B cell (primary cell): ENCODE measurements around the gene KLHDC7A.

Experiments
- CTCF ChIP-seq: fragments of 200-600 bp; IDR thresholded peaks from one replicate; pipeline ENCODE4 v1.8.0; 2022; ENCODE audit warnings: antibody characterized with exemption, mild to moderate bottlenecking
- EZH2 ChIP-seq: IDR thresholded peaks from 2 replicates; pipeline ENCODE4 v1.6.1; 2012; ENCODE audit warnings: borderline replicate concordance, low read depth, mild to moderate bottlenecking, moderate library complexity, low read length; ENCODE audit not compliant: insufficient read depth, poor library complexity, severe bottlenecking

- TF ChIP-seq EZH2 = no peak
- TF ChIP-seq CTCF = no peak
Measured at GRCh38 chr1:18512883-18513282, 32.2 kb downstream of the KLHDC7A start.
